PC-9 (cell line): ENCODE measurements around the gene TRAF4. TPM values are rescaled to one million over a fixed set of nuclear protein-coding genes. Genes with fewer than 3 reads are reported as not detected.

Source experiments
- BruUV-seq: library from RNA; stranded (reverse); fragments of 400-500 nt; replicated peaks from 2 replicates; lab custom pipeline; 2021; lab: Mats Ljungman, UMichigan
- CTCF ChIA-PET: fragments of 300-600 bp; sonication (Branson Sonifier 250); formaldehyde crosslinking; loops from one replicate; lab custom pipeline; 2022; ENCODE audit warnings: antibody characterized with exemption; lab: Charles Lee
- POLR2A ChIA-PET: fragments of 300-600 bp; sonication (Branson Sonifier 250); formaldehyde crosslinking; loops from one replicate; lab custom pipeline; 2022; ENCODE audit warnings: antibody characterized with exemption; ENCODE audit not compliant: unreplicated experiment; lab: Charles Lee
- DNase-seq, 2 experiments: peaks; one replicate each; pipeline versions ENCODE4 v3.0.0 to v3.0.0-alpha.2; 2015 to 2022; ENCODE audit warnings: mixed read lengths in 1 of 2
- H2AFZ ChIP-seq: fragments of 200-600 bp; sonication (generic); 2 replicates; pipeline ENCODE4 v1.8.1; 2017; ENCODE audit warnings: antibody characterized with exemption
- H3F3A ChIP-seq: fragments of 200-600 bp; sonication (generic); 2 replicates; pipeline ENCODE4 v1.8.1; 2017; ENCODE audit warnings: antibody characterized with exemption, mild to moderate bottlenecking, low read depth; ENCODE audit not compliant: insufficient read depth
- H3K27ac ChIP-seq: fragments of 200-600 bp; sonication (generic); 2 replicates; pipeline ENCODE4 v1.6.1; 2016; ENCODE audit warnings: mixed run types
- H3K27me3 ChIP-seq: fragments of 200-600 bp; sonication (generic); 2 replicates; pipeline ENCODE4 v1.6.1; 2016; ENCODE audit warnings: low read depth, mixed run types; ENCODE audit not compliant: insufficient read depth
- H3K36me3 ChIP-seq: fragments of 200-600 bp; sonication (generic); 2 replicates; pipeline ENCODE4 v1.6.1; 2016; ENCODE audit warnings: low read depth, mixed run types
- H3K4me1 ChIP-seq: fragments of 200-600 bp; sonication (generic); replicated peaks from 2 replicates; pipeline ENCODE4 v1.6.1; 2016; ENCODE audit warnings: mixed run types; ENCODE audit not compliant: insufficient read depth
- H3K4me2 ChIP-seq: fragments of 200-600 bp; sonication (generic); 2 replicates; pipeline ENCODE4 v1.6.1; 2017; ENCODE audit warnings: mixed run types
- H3K4me3 ChIP-seq: fragments of 200-600 bp; sonication (generic); 2 replicates; pipeline ENCODE4 v1.6.1; 2016; ENCODE audit warnings: mixed run types
- H3K79me2 ChIP-seq: fragments of 200-600 bp; sonication (generic); 2 replicates; pipeline ENCODE4 v1.6.1; 2017; ENCODE audit warnings: low read depth, mixed run types
- H3K9me2 ChIP-seq: fragments of 200-600 bp; sonication (generic); 2 replicates; pipeline ENCODE4 v1.8.1; 2017; ENCODE audit warnings: mild to moderate bottlenecking; ENCODE audit not compliant: insufficient read depth
- H3K9me3 ChIP-seq: fragments of 200-600 bp; sonication (generic); 2 replicates; pipeline ENCODE4 v1.8.1; 2016; ENCODE audit warnings: low read depth; ENCODE audit not compliant: insufficient read depth
- H4K20me1 ChIP-seq: fragments of 200-600 bp; sonication (generic); 2 replicates; pipeline ENCODE4 v1.8.1; 2017; ENCODE audit not compliant: insufficient read depth
- EZH2 ChIP-seq: fragments of 200-600 bp; sonication (generic); IDR thresholded peaks from 2 replicates; pipeline ENCODE4 v1.8.0; 2017; ENCODE audit warnings: antibody characterized with exemption, low read depth
- intact Hi-C: fragments of 100-400 bp; cut with micrococcal nuclease; formaldehyde crosslinking; loops from one replicate; pipeline ENCODE4 v1.10.0; 2022; ENCODE audit not compliant: unreplicated experiment
- total RNA-seq: library from RNA; stranded (reverse); gene quantifications from 2 replicates; pipeline ENCODE4 v1.2.3, GENCODE V29; 2021
- TF ChIP-seq, protein P1 (sequence below): fragments of 200-600 bp; sonication (generic); conservative IDR thresholded peaks from 2 replicates; pipeline ENCODE4 v1.6.1; 2017; ENCODE audit warnings: mixed run types, antibody characterized with exemption, mild to moderate bottlenecking, moderate library complexity

TRAF4 gene
- total RNA-seq, 1 experiment from 2014 or later, result 159 TPM

DNA sequence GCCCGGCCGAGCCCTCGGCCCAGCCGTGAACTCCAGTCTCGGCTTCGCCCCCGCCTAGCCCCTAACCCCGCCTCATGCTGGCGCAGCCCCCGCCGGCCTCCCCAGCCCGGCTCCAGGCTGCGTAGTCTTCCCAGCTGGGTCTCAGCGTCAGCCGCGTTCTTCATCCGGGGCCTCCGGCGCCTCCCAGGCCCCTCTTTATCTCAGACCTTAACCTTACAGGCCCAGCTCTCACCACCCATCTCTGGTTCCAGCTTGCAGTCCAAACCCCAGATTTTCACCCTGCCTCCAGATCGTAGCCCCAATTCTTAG is 32.1 kb upstream of the TRAF4 start, which contains the start of gene PROCA1:
PROCA1 (minus strand) TSS at position 166 of the 309 bp plus-strand sequence. CDS start 228 bp downstream, outside the sequence.
- Histone ChIP-seq H3K27me3 (no peaks in the 10 kb centered on the region), H4K20me1 (no peaks in the 10 kb centered on the region), H3K27ac (peak within 1 kb of the TSS; percentile 17; the same call in 1 of the 2 replicates), H3K4me1 (peaks cover 19% of the 10 kb centered on the region), H3K4me2 (peak within 1 kb of the TSS; percentile 97), H3K9me2 (no peaks in the 10 kb centered on the region), H3K9me3 (no peaks in the 10 kb centered on the region), H3K79me2 (peaks cover 15% of the 10 kb centered on the region), H3K36me3 (peaks cover 6% of the 10 kb centered on the region), H2AFZ (peak within 1 kb of the TSS; percentile 86), H3F3A (peaks cover 58% of the 10 kb centered on the region; the same call in 1 of the 2 replicates), H3K4me3 (peak within 1 kb of the TSS; percentile 82)
- BruUV-seq, result no TSS peak
- ChIA-PET POLR2A (interaction anchor here (0.5 to 1.1 kb wide), 8 partner anchors 8 to 910 kb away, joined by 3 to 18 read pairs (median 6); partner anchors contain the start of genes RPL23A and TLCD1), CTCF (interaction anchor here (0.8 kb wide), 1 partner anchor 126 kb away, joined by 3 read pairs; no protein-coding TSS in a partner anchor)
- TF ChIP-seq EZH2, result no peak
- TF ChIP-seq, protein P1, sequence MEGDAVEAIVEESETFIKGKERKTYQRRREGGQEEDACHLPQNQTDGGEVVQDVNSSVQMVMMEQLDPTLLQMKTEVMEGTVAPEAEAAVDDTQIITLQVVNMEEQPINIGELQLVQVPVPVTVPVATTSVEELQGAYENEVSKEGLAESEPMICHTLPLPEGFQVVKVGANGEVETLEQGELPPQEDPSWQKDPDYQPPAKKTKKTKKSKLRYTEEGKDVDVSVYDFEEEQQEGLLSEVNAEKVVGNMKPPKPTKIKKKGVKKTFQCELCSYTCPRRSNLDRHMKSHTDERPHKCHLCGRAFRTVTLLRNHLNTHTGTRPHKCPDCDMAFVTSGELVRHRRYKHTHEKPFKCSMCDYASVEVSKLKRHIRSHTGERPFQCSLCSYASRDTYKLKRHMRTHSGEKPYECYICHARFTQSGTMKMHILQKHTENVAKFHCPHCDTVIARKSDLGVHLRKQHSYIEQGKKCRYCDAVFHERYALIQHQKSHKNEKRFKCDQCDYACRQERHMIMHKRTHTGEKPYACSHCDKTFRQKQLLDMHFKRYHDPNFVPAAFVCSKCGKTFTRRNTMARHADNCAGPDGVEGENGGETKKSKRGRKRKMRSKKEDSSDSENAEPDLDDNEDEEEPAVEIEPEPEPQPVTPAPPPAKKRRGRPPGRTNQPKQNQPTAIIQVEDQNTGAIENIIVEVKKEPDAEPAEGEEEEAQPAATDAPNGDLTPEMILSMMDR, result no peak
- DNase-seq, result no peak
- intact Hi-C loops, result no loop called here

GRCh38 chr17:28712032-28712704 is 31.6 kb upstream of the TRAF4 start:
- Histone ChIP-seq H3K4me1 (peaks cover 19% of the 10 kb centered on the region), H3K27ac (no peak overlapping the region), H3K9me3 (no peaks in the 10 kb centered on the region), H2AFZ (no peak overlapping the region), H3K79me2 (peaks cover 20% of the 10 kb centered on the region), H3K27me3 (no peaks in the 10 kb centered on the region), H3K36me3 (peaks cover 6% of the 10 kb centered on the region), H3K4me3 (no peak overlapping the region), H3K4me2 (no peak overlapping the region), H3K9me2 (no peaks in the 10 kb centered on the region), H3F3A (peaks cover 56% of the 10 kb centered on the region; the same call in 1 of the 2 replicates), H4K20me1 (no peaks in the 10 kb centered on the region)
- BruUV-seq, result no TSS peak
- intact Hi-C loops, result no loop called here
- DNase-seq, result no peak
- TF ChIP-seq, protein P1, result no peak
- no peak for TF ChIP-seq EZH2
- ChIA-PET CTCF (no interaction called here), POLR2A (interaction anchor here (0.7 kb wide), 1 partner anchor 909 kb away, joined by 3 read pairs; no protein-coding TSS in a partner anchor)

DNA sequence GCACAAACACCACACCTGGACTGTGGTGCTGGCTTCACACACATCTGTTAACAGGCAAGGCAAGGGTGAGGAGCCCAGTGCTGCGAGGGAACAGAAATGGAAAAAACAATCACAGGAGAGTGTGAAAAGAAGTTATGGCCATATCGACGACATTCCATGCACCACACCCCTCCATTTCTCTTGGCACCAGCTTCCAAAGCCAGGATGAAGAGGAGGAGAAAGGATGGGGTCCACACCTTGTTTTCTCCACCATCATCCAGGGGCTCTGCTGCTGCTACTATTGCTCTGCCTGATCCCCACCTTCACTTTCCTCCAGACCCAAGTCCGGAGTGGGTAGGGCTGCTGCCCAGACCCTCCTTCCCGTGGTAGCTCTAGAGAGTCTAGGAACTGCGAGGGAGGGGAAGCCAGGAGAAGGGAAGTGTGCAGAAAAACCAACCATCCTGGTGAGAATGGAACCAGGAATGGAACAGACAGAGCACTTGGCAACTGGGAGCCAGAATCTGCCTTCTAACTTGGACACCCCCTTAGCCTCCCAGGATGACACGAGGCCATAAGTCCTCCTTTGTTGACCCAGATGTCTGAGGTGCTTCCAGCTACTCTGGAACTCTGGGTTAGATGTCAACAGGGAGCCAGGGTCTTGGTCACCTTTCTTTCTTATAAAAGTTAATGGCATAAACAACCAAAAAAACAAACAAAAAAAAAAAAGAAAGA is 31.0 kb upstream of the TRAF4 start:
- H3K9me3 ChIP-seq, result no peaks in the 10 kb centered on the region
- H3K4me2 ChIP-seq, result no peak overlapping the region
- peaks cover 52% of the 10 kb centered on the region; the same call in 1 of the 2 replicates for H3F3A ChIP-seq
- H4K20me1 ChIP-seq, result no peaks in the 10 kb centered on the region
- ChIA-PET POLR2A (interaction anchor here (0.5 kb wide), 1 partner anchor 20 kb away, joined by 3 read pairs; no protein-coding TSS in a partner anchor), CTCF (interaction anchor here (0.7 kb wide), 1 partner anchor 8 kb away, joined by 5 read pairs; no protein-coding TSS in a partner anchor)
- no peak overlapping the region for H3K4me3 ChIP-seq
- intact Hi-C loops, result no loop called here
- H3K36me3 ChIP-seq, result peaks cover 6% of the 10 kb centered on the region
- H3K9me2 ChIP-seq, result no peaks in the 10 kb centered on the region
- H3K27me3 ChIP-seq, result no peaks in the 10 kb centered on the region
- H2AFZ ChIP-seq, result no peak overlapping the region
- H3K79me2 ChIP-seq, result peaks cover 23% of the 10 kb centered on the region
- no peak overlapping the region for H3K27ac ChIP-seq
- no TSS peak for BruUV-seq
- no peak for DNase-seq
- no peak for TF ChIP-seq EZH2
- TF ChIP-seq, protein P1, result no peak
- peaks cover 19% of the 10 kb centered on the region for H3K4me1 ChIP-seq
